ENCODE measurements around the gene METRN.
"Not testable (repeated sequence)": the region's sequence is repeated elsewhere in the genome, so short reads cannot be mapped to it uniquely, and the experiment has no call there.

METRN gene

DNA sequence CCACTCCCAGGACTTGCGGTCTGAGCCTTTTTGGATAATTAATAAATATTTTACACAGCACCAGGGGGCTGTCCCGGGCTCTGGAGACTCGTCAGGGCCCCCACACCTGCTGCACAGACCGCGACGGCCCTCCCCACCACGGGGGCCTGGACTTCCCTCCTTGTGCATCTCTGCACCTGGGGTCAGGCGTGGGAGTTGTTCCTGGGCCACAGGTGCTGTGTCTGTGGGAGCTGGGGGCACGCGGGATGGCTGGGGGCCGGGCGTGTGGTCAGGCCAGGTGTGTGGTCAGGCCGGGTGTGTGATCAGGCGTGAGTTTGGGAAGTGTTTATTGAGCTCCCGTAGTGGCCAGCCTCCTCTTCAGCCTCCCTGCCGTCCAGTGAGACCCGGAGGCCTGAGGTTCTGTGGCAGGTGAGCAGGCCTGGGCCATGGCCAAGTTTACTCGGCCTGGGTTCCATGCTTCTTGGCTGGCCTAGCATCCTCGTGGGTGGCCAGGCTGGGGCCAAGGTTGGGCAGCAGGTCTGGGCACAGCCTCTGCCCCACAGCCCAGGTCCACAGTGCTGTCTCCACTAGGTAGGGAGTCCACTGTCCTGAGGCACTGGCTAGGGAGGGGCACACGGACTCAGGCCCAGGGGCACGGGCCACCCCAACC lies 36.6 kb upstream of the METRN start:
- no peak for DNase-seq

DNA sequence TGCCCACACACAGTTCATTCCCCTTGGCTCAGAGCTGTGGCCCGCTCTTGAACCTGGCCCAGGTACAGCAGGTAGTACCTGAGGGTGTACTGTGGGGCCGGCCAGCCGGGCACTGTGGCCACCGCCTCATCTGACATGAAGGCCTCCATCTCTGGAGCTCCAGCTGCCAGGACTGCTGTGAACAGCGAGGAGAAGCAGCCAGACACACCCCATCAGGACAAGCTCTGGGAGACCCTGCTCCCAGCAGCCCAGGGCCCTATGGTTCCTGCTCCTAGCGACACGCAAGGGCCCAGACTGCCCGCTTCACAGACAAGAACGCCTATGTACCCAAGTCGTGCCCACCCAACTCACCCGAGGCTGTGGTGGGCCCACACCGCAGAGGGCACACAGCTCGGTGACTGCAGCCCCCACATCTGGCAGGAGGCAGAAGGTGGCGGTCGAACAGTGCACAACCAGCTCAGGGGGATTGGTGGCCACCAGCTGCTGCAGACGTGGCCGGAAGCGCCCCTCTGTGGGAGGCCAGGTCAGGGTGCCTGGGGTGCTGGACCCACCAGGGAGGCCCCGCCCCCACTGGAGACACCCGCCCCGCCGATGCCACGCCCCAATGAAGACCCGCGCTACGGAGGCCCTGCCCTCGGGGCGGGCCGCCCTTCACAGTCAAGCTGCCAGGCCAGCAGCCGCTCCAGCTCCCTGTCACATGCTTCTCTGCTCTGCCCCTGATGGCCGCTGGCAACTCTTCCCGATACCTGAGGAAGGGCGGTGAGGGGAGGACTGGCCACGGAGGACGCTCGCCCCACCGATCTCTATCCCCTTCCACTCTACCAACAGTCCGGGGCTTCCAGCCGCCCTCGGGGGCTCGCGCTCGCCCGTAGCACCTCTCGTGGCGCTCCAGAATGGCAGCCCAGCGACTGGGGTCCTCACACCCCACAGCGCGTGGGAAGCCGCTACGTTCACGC lies 35.8 kb upstream of the METRN start:
- no peak for DNase-seq

DNA sequence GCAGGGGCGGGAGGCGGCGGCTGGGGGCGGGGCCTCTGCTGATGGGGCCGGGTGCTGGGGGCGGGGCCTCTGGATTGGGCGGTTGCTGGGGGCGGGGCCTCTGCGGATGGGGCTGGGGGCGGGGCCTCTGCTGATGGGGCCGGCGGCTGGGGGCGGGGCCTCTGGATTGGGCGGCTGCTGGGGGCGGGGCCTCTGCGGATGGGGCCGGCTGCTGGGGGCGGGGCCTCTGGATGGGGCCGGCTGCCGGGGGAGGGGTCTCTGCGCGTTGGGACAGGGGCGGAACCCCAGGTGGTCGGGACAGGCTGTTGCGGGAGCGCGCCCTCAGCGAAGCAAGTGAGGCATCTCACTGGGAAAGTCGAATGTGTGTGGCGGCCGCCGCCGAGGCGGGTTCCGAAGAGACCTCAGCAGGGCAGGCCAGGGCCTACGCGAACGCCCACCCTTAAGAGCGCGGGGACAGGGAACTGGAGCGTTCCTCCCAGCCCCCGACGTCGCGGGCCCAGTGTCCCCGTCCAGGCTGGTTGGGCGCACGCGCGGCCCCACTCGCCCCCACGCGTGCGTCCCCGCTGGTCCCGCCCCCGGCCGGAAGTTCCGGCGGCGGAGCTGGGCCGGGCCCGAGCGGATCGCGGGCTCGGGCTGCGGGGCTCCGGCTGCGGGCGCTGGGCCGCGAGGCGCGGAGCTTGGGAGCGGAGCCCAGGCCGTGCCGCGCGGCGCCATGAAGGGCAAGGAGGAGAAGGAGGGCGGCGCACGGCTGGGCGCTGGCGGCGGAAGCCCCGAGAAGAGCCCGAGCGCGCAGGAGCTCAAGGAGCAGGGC lies 34.9 kb upstream of the METRN start, which contains the start of gene STUB1:
Gene STUB1, plus strand, starts transcription at position 597 of the 811 bp plus-strand sequence. Its CDS starts 116 bp downstream, at position 713.
- DNase-seq = no peak

DNA sequence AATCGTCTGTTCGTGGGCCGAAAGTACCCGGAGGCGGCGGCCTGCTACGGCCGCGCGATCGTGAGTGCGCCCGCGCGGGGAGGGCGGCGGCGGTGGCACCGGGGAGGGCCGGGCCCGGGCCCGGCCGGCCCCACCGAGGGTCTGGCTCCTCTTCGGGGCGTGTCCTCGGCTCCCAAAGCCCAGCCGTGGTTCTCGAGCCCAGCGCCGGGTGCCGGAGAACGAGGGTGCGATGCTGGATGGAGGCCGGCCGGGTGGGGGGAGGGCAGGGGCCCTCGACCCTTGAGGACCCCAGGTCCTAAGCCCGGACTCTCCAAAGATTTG lies 34.3 kb upstream of the METRN start:
- DNase-seq = no peak

DNA sequence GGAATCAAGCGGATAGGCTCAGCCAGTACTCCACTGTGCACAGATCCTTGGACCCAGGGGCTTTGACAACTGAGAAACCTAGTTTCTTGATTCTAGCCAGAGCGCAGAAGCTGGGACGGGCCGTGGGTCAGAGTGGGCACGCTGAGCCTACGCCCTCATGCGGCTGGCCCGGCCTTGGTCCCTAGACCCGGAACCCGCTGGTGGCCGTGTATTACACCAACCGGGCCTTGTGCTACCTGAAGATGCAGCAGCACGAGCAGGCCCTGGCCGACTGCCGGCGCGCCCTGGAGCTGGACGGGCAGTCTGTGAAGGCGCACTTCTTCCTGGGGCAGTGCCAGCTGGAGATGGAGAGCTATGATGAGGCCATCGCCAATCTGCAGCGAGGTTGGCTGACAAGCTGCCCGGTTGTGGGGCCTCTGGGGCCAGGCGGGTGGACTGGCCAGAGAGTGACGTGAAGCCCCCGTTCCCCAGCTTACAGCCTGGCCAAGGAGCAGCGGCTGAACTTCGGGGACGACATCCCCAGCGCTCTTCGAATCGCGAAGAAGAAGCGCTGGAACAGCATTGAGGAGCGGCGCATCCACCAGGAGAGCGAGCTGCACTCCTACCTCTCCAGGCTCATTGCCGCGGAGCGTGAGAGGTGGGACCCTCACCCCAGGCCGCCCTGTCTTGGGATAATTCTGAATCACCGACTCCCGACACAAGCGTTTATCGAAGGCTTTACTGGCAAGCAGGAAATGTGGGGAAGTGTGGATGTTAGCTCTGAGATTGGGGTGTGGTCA lies 33.8 kb upstream of the METRN start:
- DNase-seq = no peak

DNA sequence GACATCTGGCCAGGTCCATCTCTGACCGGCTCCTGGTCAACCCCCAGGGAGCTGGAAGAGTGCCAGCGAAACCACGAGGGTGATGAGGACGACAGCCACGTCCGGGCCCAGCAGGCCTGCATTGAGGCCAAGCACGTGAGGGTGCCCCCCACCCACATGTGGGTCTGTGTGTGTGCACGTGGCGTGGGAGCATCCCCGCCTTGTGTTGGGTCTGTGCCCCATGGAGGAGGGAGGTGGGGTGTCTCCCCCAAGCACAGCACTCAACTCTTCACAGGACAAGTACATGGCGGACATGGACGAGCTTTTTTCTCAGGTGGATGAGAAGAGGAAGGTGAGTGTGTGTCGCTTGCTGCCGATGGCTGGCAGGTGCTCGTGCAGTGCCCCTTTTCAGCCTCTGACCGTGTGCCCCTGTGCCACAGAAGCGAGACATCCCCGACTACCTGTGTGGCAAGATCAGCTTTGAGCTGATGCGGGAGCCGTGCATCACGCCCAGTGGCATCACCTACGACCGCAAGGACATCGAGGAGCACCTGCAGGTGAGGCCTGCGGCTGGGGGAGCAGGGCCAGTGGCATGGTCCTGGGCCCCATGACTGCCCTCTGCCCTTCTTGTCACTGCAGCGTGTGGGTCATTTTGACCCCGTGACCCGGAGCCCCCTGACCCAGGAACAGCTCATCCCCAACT lies 33.0 kb upstream of the METRN start:
- DNase-seq = no peak

DNA sequence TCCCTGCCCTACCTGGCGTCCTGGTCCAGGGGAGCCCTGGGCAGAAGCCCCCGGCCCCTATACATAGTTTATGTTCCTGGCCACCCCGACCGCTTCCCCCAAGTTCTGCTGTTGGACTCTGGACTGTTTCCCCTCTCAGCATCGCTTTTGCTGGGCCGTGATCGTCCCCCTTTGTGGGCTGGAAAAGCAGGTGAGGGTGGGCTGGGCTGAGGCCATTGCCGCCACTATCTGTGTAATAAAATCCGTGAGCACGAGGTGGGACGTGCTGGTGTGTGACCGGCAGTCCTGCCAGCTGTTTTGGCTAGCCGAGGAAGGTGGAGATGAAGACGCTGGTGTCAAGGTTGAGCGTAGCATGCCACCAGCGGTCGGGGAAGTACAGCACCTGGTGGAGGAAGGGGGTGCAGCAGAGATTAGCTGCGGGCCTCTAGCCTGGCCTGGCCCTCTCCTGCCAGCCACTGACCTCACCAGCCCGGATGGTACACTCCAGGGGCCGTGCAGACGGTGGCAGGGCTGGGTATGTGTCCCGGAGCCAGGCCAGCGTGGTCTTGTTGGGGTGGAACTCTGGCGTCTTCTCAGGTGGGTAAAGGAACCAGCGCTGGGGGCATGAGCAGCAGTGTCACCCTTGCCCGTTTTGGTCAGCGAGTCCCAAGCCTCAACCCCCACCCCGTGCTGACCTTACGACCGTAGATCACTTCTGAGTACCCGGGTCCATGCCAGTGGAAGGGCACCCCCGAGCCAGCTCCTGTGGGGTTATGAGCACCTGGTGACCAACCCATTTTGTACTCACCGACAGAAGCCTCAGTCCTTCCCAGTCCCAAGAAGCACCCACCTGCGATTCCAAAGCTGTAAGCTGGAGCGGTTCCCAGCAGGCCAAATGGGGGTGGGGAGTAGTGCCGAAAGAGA lies 32.2 kb upstream of the METRN start:
- no peak for DNase-seq

DNA sequence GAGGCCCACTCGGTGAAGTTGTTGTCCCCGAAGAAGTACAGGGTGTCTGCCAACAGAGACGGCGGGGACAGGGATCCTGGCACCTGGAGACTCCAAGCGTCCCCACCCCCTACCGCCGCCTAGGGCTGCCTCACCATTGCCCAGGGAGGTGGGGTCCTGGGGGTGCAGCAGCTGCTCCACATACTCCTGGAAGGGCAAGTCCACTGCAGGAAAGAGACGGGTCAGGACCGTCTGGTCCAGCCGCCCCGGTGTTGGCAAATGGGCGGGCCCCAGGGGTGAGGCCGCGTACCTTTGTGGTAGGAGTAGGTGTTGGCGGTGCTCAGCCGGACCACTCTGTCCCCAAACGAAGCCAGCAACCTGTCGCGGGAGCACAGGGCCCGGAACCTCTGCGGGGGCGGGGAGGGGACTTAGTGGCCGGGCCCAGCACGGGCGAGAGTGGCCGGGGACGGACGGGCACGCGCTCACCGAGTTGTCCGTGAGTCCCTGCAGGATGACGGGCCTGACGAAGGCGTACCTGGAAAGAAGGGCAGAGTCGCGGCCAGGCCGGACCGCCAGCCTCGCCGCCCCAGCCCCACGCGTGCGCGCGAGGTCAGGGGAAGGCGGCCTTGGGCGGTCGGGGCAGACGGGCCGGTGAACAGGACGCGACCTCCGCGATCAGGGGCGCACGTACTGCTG lies 31.4 kb upstream of the METRN start:
- DNase-seq = no peak

DNA sequence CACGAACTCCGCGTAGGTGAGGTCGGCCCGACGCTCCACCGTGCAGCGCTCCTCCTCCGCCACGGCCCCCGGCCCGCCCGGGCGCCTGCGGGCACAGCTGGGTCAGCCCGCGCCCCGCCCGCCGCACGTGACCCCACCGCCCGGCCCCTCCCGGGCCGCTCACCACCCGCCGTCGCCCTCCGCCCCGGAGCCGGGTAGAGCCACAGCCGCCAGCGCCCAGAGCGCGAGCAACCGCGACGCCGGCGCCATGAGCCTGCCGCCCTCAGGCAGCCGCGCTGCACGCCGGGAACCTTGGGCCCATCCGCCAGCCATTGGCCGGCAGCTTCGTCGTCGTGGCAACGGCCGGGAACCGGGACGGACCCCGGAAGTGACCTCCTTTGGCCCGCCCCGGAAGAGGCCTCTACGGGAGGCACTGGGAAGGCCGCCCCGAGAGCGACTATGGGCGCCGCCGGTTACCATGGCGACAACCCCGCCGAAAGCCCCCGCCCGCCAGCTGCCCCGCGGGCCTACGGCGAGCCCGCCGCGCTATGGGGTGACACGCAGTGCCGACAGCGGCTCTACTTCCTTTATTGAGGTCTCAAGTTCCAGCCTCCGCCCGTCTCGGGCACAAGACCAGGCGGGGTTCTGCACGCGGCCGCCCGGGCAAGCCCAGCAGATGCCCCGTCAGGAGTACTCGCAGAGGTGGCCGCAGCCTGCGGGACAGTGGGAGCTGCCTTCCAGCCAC lies 30.7 kb upstream of the METRN start, which contains the start of gene JMJD8:
Gene JMJD8, minus strand, starts transcription at position 264 of the 724 bp plus-strand sequence. Its CDS starts 15 bp downstream, at position 249.
- peak; percentile 83 for DNase-seq

DNA sequence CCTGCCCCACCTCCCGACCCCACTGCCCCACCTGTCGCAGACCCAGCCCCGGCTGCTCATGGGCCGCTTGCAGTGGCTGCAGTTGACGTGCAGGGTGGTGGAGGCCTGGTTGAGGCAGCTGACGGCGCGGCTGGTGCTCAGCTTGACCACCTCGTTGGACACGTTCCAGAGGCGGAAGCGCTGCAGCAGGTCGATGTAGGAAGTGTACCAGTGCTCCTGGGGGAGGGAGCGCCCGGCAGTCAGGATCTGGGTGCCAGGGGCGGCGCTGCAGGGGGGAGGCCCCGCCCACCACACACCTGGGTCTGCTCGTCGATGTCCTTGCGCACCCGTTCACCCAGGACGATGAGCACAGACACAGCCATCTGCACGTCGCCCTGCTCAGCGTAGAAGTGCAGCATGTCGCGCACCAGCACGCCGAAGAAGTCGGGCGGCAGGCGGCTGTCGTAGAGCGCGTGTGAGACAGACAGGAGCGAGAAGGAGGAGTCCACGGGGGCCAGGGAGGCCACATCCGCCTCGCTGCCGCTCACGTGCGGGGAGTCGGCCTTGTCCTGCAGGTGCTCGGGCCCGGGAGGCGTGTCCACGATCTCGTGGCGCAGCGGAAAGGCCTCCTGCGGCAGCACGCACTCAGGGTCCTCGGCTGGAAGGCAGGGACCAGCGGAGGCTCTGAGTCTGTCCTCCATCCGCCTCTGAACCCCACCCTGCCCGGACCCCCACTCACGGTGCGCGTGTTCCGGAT lies 29.8 kb upstream of the METRN start:
- peak; percentile 72 for DNase-seq

DNA sequence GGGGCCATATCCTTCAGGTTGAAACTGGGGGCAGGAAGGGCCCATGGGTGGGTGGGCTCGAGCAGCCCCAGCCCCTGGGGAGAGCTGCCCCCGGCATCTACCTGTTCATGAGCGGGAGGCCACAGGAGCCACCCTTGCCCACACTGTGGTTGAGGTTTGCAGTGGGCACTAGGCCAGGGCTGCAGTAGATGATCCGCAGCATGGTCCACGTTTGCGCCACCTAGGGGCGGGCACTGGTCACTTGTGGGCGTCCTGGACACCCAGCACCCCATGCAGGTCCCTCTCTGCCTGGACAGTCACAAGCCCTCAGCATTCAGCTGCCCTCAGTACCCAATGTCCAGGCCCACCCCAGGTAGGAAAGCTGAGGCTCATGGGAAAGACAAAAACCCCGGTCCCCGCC lies 29.0 kb upstream of the METRN start:
- DNase-seq = no peak

DNA sequence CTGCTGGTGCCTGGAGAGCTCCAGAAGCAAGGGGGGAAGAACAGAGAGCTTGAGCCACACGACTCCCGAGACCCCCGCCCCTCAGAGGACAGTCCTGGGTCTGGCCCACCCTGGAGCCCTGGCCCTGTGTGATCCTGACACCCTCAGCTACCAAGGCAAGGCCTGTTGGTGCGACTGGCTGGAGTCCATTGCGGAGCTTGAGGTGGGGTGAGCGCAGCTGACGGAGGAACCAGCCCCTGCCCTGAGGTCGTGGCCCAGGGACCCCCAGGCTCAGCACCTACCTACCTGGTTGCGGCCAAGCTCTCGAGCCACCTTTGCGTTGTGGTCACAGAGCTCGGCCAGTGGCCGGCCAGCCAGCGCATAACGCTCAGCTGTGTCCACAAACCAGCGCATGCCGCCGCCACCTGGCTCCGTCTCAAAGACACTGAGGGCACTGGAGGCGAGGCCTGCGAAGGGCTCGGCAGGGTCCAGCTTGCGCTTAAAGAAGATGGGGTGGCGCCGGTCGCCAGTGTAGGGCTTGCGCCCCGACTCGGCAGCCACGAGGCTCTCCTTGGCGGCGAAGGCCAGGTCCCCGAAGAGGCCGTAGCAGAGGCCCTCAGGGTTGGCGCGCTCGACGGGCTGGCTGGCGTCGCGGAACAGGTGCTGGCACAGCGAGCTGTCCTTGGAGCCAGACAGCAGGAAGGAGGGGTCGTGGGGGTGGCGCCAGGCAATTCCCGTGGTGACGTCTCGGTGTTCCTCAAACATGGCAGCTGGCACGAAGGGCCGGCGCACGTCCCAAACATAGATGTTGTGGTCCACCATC lies 28.3 kb upstream of the METRN start:
- no peak for DNase-seq

DNA sequence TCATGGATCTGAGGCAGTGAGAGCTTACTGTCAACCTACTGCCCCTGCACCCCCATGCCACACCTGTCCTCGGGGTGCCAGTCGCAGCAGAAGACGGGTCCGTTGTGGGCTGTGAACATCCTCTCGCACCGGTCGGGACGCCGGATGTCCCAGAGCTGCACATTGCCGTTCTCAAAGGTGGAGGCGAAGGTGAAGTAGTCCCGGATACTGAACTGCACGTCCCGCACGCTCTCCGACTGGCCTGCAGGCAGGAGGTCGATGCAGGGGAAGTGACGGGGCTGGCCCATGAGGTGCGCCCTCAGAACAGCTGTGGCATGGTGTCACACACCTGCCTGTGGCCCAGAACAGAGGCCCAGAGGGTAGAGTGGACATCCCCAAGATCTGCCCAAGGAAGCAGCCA lies 27.4 kb upstream of the METRN start:
- no peak for DNase-seq

DNA sequence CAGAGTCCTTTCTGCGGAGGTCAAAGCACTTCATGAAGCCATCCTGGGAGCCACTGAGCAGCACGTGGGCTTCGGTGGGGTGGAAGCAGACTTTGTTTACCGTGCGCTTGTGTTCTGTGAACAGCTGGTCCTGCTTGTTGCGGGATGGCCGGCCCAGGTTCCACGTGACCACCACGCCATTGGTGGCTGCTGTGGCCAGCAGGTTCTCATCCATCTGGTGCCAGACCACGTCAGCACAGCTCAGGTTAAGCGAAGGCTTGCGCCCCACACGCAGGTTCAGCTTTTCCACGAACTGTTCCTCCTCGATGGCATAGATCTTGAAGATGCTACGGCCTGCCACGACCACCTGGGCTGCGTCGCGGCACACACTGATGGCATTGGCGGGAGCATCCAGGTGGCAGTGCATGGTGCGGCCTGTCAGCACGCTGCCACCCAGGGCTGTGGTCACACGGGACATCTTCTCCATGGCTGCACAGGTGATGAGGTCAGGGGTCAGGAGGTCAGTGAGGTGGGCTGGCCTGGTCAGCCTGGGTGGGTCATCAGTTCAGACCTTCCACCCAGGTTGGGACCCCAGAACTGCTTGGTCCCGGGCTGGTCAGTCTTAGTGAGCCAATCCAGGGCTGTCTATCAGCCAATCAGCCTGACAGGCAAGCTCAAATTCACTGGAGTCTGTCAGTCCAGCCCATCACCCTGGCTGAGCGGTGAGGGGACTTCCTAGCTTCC lies 25.6 kb upstream of the METRN start:
- no peak for DNase-seq

DNA sequence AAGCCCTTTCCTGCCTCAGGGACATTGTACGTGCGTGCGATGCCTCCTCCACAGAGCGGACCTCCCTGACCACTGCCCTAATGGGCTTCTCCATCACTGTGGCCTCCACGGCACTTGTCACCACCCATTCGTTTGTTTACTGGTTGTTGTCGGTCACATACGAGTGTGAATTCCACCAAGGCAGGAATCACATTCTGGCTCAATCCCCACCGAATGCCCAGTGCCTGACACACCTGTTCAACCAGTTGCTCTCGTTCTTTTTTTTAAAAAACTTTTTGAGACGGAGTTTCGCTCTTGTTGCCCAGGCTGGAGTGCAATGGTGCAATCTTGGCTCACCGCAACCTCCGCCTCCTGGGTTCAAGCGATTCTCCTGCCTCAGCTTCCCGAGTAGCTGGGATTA lies 23.7 kb upstream of the METRN start:
- not testable (repeated sequence) for DNase-seq

DNA sequence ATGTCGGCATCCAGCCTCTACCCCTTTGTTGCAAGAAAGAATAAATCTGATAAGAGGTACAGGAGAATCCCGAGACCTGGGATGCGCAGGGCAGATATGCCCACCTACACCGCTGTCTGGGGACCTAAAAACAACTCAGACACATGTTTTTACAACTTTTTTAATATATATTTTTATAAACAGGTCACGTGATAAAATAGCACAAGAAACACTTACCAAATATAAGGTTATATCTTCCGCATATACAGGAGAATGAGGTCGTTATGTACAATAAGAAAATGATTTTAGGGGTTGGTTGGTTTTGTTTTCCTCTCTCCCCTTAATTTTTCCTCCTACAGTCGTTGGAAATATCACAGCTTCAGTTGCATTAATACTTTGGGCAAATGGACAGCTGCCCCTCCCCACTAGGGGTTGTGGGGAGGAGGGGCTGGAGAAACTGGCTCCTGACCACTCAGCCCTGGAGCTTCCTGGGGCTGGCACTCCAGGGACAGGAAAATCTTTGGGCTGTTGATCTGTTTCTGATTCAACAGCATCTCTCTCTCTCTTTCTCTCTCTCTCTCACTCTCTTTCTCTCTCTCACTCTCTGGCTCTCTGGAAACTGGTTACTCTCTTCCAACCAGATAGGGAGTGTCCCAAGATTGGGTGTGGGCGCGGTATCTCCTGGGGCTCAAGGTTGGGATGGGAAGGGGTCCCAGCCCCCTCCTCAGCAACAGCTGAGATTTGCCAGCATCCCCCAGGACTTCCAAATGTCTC lies 22.4 kb upstream of the METRN start:
- DNase-seq = no peak

Data from NCI-H510A (cell line).